H1 (cell line): ENCODE measurements around the gene DRC7. TPM values are rescaled to one million over a fixed set of nuclear protein-coding genes. Genes with fewer than 3 reads are reported as not detected.

ENCODE experiments used
- CTCF ChIA-PET: fragments of 300-600 bp; sonication (Branson Sonifier 250); formaldehyde crosslinking; loops from one replicate; lab custom pipeline; 2021; ENCODE audit not compliant: partially characterized antibody; lab: Charles Lee
- POLR2A ChIA-PET: fragments of 300-600 bp; sonication (Branson Sonifier 250); formaldehyde crosslinking; loops from one replicate; lab custom pipeline; 2021; ENCODE audit warnings: inconsistent platforms; ENCODE audit not compliant: partially characterized antibody; lab: Charles Lee
- DNase-seq, 2 experiments: peaks; one replicate each; pipeline versions ENCODE4 v3.0.0 to v3.0.0-alpha.2; 2010 to 2022; ENCODE audit warnings: low spot score in 2 of 2, low read depth in 1 of 2, mixed read lengths in 1 of 2
- FAIRE-seq: peaks from 2 replicates; lab custom pipeline; 2011; peaks lifted over from hg19 to GRCh38; lab: Jason Lieb, UNC
- H2AFZ ChIP-seq: 2 replicates; pipeline ENCODE4 v1.8.1; 2012; ENCODE audit warnings: low read length, inconsistent platforms
- H2AK5ac ChIP-seq: 2 replicates; pipeline ENCODE4 v1.6.1; 2013; ENCODE audit warnings: low read depth, low read length
- H2BK120ac ChIP-seq: replicated peaks from 2 replicates; pipeline ENCODE3; 2013; ENCODE audit warnings: low read depth, low read length, inconsistent platforms
- H2BK12ac ChIP-seq: 2 replicates; pipeline ENCODE4 v1.6.1; 2013; ENCODE audit warnings: low read depth, low read length
- H2BK15ac ChIP-seq: 2 replicates; pipeline ENCODE4 v1.6.1; 2013; ENCODE audit warnings: low read length
- H2BK20ac ChIP-seq: 2 replicates; pipeline ENCODE4 v1.6.1; 2013; ENCODE audit warnings: low read length
- H2BK5ac ChIP-seq: 2 replicates; pipeline ENCODE4 v1.6.1; 2013; ENCODE audit warnings: low read depth, low read length
- H3K14ac ChIP-seq: 2 replicates; pipeline ENCODE4 v1.6.1; 2013; ENCODE audit warnings: inconsistent platforms; ENCODE audit not compliant: insufficient read length
- H3K18ac ChIP-seq: 2 replicates; pipeline ENCODE4 v1.6.1; 2013; ENCODE audit warnings: low read length; ENCODE audit errors: extremely low read depth
- H3K23ac ChIP-seq: 2 replicates; pipeline ENCODE4 v1.6.1; 2013; ENCODE audit warnings: inconsistent platforms; ENCODE audit not compliant: insufficient read length
- H3K23me2 ChIP-seq: 2 replicates; pipeline ENCODE4 v1.6.1; 2013; ENCODE audit warnings: low read depth, low read length
- H3K27ac ChIP-seq: 2 replicates; pipeline ENCODE4 v1.6.1; 2011; ENCODE audit warnings: low read depth, low read length, inconsistent platforms
- H3K27me3 ChIP-seq, 4 experiments: replicated peaks in 1 of 4; 1 replicate in 1 of 4; 2 replicates in 3 of 4; pipeline versions ENCODE4 v1.6.1 to v1.8.1; 2011 to 2013; ENCODE audit warnings: low read length in 3 of 4, mild to moderate bottlenecking in 3 of 4, inconsistent platforms in 2 of 4, mixed read lengths in 2 of 4, moderate library complexity in 1 of 4; ENCODE audit not compliant: control insufficient read depth in 3 of 4, insufficient read depth in 3 of 4; ENCODE audit errors: extremely low read depth in 1 of 4
- H3K36me3 ChIP-seq, 4 experiments: 2 replicates each; pipeline versions ENCODE4 v1.6.1 to v1.8.1; 2011 to 2013; ENCODE audit warnings: mild to moderate bottlenecking in 4 of 4, low read length in 3 of 4, moderate library complexity in 2 of 4, control low read depth in 1 of 4, inconsistent platforms in 1 of 4; ENCODE audit not compliant: insufficient read depth in 4 of 4, control insufficient read depth in 2 of 4
- H3K4ac ChIP-seq: replicated peaks from 2 replicates; pipeline ENCODE3; 2013; ENCODE audit warnings: low read length, low read depth, mixed read lengths, inconsistent platforms; ENCODE audit not compliant: insufficient read length
- H3K4me1 ChIP-seq, 4 experiments: replicated peaks in 1 of 4; 1 replicate in 1 of 4; 2 replicates in 3 of 4; pipeline versions ENCODE4 v1.6.1 to v1.8.1; 2011 to 2013; ENCODE audit warnings: low read length in 3 of 4, inconsistent platforms in 2 of 4, mixed read lengths in 1 of 4; ENCODE audit not compliant: insufficient read depth in 4 of 4, control insufficient read depth in 3 of 4
- H3K4me2 ChIP-seq, 2 experiments: 2 replicates each; pipeline versions ENCODE4 v1.6.1 to v1.8.1; 2011 to 2013; ENCODE audit warnings: low read depth in 2 of 2, low read length in 2 of 2, control low read depth in 1 of 2, inconsistent platforms in 1 of 2, mild to moderate bottlenecking in 1 of 2; ENCODE audit not compliant: insufficient read depth in 1 of 2
- H3K4me3 ChIP-seq, 4 experiments: fragments of 200-600, 300-600 bp in 1 of 4; sonication (generic), shearing (Covaris generic), sonication (Bioruptor Twin) in 1 of 4; 2 replicates each; pipeline versions ENCODE4 v1.5.1 to v1.8.1; 2011 to 2016; ENCODE audit warnings: low read length in 4 of 4, low read depth in 3 of 4, control low read depth in 2 of 4, inconsistent platforms in 2 of 4, mild to moderate bottlenecking in 2 of 4, mixed read lengths in 1 of 4, moderate library complexity in 1 of 4; ENCODE audit not compliant: insufficient read depth in 2 of 4; ENCODE audit errors: extremely low read depth in 1 of 4
- H3K56ac ChIP-seq: replicated peaks from 2 replicates; pipeline ENCODE3; 2013; ENCODE audit warnings: low read depth, mild to moderate bottlenecking, mixed read lengths, low read length, inconsistent platforms; ENCODE audit not compliant: insufficient read length
- H3K79me1 ChIP-seq: 2 replicates; pipeline ENCODE4 v1.6.1; 2013; ENCODE audit warnings: low read depth, low read length, control low read depth
- H3K79me2 ChIP-seq, 2 experiments: 2 replicates each; pipeline versions ENCODE4 v1.6.1 to v1.8.1; 2012 to 2013; ENCODE audit warnings: low read length in 2 of 2, mild to moderate bottlenecking in 2 of 2, inconsistent platforms in 1 of 2; ENCODE audit not compliant: insufficient read depth in 2 of 2, control insufficient read depth in 1 of 2
- H3K9ac ChIP-seq, 4 experiments: replicated peaks in 1 of 4; 1 replicate in 1 of 4; 2 replicates in 3 of 4; pipeline versions ENCODE4 v1.6.1 to v1.8.1; 2011 to 2013; ENCODE audit warnings: low read depth in 3 of 4, low read length in 3 of 4, control low read depth in 2 of 4, mild to moderate bottlenecking in 2 of 4, moderate library complexity in 2 of 4, inconsistent platforms in 1 of 4; ENCODE audit errors: extremely low read depth in 1 of 4
- H3K9me3 ChIP-seq, 2 experiments: 2 replicates each; pipeline versions ENCODE4 v1.6.1 to v1.8.1; 2012 to 2013; ENCODE audit warnings: mild to moderate bottlenecking in 2 of 2, moderate library complexity in 2 of 2, control low read depth in 1 of 2, inconsistent platforms in 1 of 2, low read depth in 1 of 2, low read length in 1 of 2, mixed read lengths in 1 of 2; ENCODE audit not compliant: insufficient read depth in 2 of 2
- H4K20me1 ChIP-seq, 2 experiments: replicated peaks in 1 of 2; 2 replicates each; pipeline versions ENCODE3 to v1.8.1; 2011 to 2013; ENCODE audit warnings: inconsistent platforms in 2 of 2, low read length in 2 of 2, mild to moderate bottlenecking in 1 of 2; ENCODE audit not compliant: insufficient read depth in 2 of 2, control insufficient read depth in 1 of 2
- H4K5ac ChIP-seq: 2 replicates; pipeline ENCODE4 v1.6.1; 2013; ENCODE audit warnings: low read length, low read depth, mixed read lengths, inconsistent platforms; ENCODE audit not compliant: insufficient read length
- H4K8ac ChIP-seq: 2 replicates; pipeline ENCODE4 v1.8.0; 2013; ENCODE audit warnings: mild to moderate bottlenecking, moderate library complexity, low read length, inconsistent platforms; ENCODE audit not compliant: insufficient read depth; ENCODE audit errors: extremely low read depth
- H4K91ac ChIP-seq: replicated peaks from 2 replicates; pipeline ENCODE3; 2013; ENCODE audit warnings: low read length, mixed read lengths, inconsistent platforms; ENCODE audit not compliant: insufficient read length
- ASH2L ChIP-seq: fragments of 200-600, 300-600 bp; sonication (generic); IDR thresholded peaks from one replicate; pipeline ENCODE4 v1.7.1; 2017; ENCODE audit warnings: low read length
- ATF2 ChIP-seq: IDR thresholded peaks from 2 replicates; pipeline ENCODE4 v1.6.1; 2012; ENCODE audit warnings: low read length, inconsistent platforms
- EGR1 ChIP-seq: IDR thresholded peaks from 2 replicates; pipeline ENCODE4 v1.6.1; 2011; ENCODE audit warnings: low read depth, low read length, borderline replicate concordance
- SIX5 ChIP-seq: IDR thresholded peaks from 2 replicates; pipeline ENCODE4 v1.6.1; 2011; ENCODE audit warnings: mild to moderate bottlenecking, low read depth, low read length
- SP1 ChIP-seq: IDR thresholded peaks from 2 replicates; pipeline ENCODE4 v1.6.1; 2011; ENCODE audit warnings: low read depth, low read length
- SP2 ChIP-seq: IDR thresholded peaks from 2 replicates; pipeline ENCODE4 v1.6.1; 2012; ENCODE audit warnings: mild to moderate bottlenecking, low read length, inconsistent platforms
- USF2 ChIP-seq: IDR thresholded peaks from 2 replicates; pipeline ENCODE4 v1.6.1; 2011; ENCODE audit warnings: low read length, improper control_type of control experiment
- WGBS, 2 experiments: shearing (Covaris generic) in 1 of 2; methylation state at CpG; one replicate each; pipeline versions ENCODE4 v1.1.6 to v1.1.7; 2013 to 2015; ENCODE audit warnings: low lambda C conversion rate in 2 of 2, mixed read lengths in 2 of 2, inconsistent platforms in 1 of 2, low coverage in 1 of 2, missing lambda C conversion rate in 1 of 2; ENCODE audit not compliant: insufficient replicate concordance in 2 of 2, insufficient coverage in 1 of 2, insufficient read length in 1 of 2; ENCODE audit errors: extremely low coverage in 1 of 2, missing lambda C conversion rate in 1 of 2; 5-methylcytosine and 5-hydroxymethylcytosine counted together
- polyA plus RNA-seq, 7 experiments: library from polyadenylated mRNA; depleted of rRNA in 3 of 7; stranded (reverse) in 5 of 7; unstranded in 2 of 7; fragments of >200 nt in 5 of 7; fragments of 200-250 nt in 2 of 7; gene quantifications; 1 replicate in 5 of 7; 2 replicates in 1 of 7; 4 replicates in 1 of 7; pipeline versions ENCODE4 v1.2.1 to v1.2.3, GENCODE V29; 2011 to 2013; ENCODE audit warnings: missing spikeins in 2 of 7, mixed read lengths in 2 of 7
- total RNA-seq: library from RNA; stranded (reverse); fragmentation: NEBNext Ultra II Directional; extraction: Animal tissue kit (Norgen Biotek cat#: 25700); gene quantifications from 2 replicates; pipeline ENCODE4 v1.2.1, GENCODE V29; 2021

DRC7 gene
- total and polyA plus RNA-seq, 2 of the 8 experiments (the other 6 are each of a cell fraction or from before 2014, with no cell fraction given), result 0.14 TPM; not detected in 1

GRCh38 chr16:57686577-57686976, 8.0 kb upstream of the DRC7 start:
- H3K23ac ChIP-seq, result no peak overlapping the region
- no peak overlapping the region for H4K5ac ChIP-seq
- DNase-seq (no peak), FAIRE-seq (no peak)
- no peak overlapping the region for H2BK15ac ChIP-seq
- H3K79me1 ChIP-seq, result no peaks in the 10 kb centered on the region
- H3K18ac ChIP-seq, result no peak overlapping the region
- H3K27ac ChIP-seq, result no peak overlapping the region
- peaks cover 0 to 7% (median under 1%) of the 10 kb centered on the region in 4 experiments; a peak in 1 of 7 replicates for H3K4me1 ChIP-seq
- no peak overlapping the region for H2AK5ac ChIP-seq
- no peak overlapping the region for H2BK5ac ChIP-seq
- H2AFZ ChIP-seq, result no peak overlapping the region
- H2BK120ac ChIP-seq, result no peak overlapping the region
- H2BK20ac ChIP-seq, result no peak overlapping the region
- no peak for TF ChIP-seq SP2
- no peak for TF ChIP-seq ATF2
- TF ChIP-seq SIX5, result no peak
- 0 out of 2 replicates have a peak, but pooled peaks have one; percentile 14 for TF ChIP-seq USF2
- TF ChIP-seq EGR1, result no peak
- TF ChIP-seq SP1, result no peak
- no peak for TF ChIP-seq ASH2L
- no peak overlapping the region for H3K4me3 ChIP-seq
- no peak overlapping the region for H4K91ac ChIP-seq
- H3K27me3 ChIP-seq, result no peaks in the 10 kb centered on the region
- POLR2A ChIA-PET, result interaction anchor here (1.5 kb wide), 1 partner anchor 10 kb away, joined by 4 read pairs; no protein-coding TSS in a partner anchor
- no peaks in the 10 kb centered on the region for H3K23me2 ChIP-seq
- H3K9ac ChIP-seq, result no peak overlapping the region
- no peaks in the 10 kb centered on the region for H4K20me1 ChIP-seq
- H3K4ac ChIP-seq, result no peak overlapping the region
- H3K14ac ChIP-seq, result no peak overlapping the region
- CTCF ChIA-PET, result no interaction called here
- no peaks in the 10 kb centered on the region for H3K36me3 ChIP-seq
- no peak overlapping the region for H3K4me2 ChIP-seq
- H4K8ac ChIP-seq, result peak overlapping the region; percentile 45; the same call in 1 of the 2 replicates
- no peak overlapping the region for H3K56ac ChIP-seq
- no peak overlapping the region for H2BK12ac ChIP-seq
- no peaks in the 10 kb centered on the region for H3K79me2 ChIP-seq
- H3K9me3 ChIP-seq, result no peaks in the 10 kb centered on the region
- 96% methylated on average over 4 of the region's 4 CpGs; no CpG with 5 or more reads in 1 of the 2 experiments for WGBS, 2 experiments
